ENCODE measurements around the gene ITGA4. TPM values are rescaled to one million over a fixed set of nuclear protein-coding genes. Genes with fewer than 3 reads are reported as not detected.

ITGA4 gene
- total and polyA plus RNA-seq, 12 donors = 0.37 to 14.5 (median 3.6) TPM

DNA sequence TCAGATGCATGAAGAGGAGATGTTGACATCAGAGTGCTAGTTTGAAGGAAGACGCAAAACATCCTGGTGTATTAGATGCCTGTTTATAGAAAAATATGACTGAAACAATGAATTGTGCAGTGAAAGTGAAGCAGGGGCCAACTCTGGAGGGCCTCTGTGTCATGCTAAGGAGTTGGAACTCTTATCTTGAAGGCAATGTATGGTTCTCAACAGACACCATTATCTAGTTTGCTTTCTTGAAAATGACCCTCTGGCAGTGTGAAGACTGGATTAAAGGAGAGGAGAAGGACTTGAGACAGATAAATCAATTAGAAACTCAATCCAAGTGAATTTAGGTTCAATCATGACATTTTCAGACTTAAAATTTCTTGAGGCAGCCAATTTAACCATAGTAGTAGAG is 63.1 kb downstream of the ITGA4 start:
- no peaks in the 10 kb centered on the region for H3K4me1 ChIP-seq (replicated peaks in 1 of 2)

DNA sequence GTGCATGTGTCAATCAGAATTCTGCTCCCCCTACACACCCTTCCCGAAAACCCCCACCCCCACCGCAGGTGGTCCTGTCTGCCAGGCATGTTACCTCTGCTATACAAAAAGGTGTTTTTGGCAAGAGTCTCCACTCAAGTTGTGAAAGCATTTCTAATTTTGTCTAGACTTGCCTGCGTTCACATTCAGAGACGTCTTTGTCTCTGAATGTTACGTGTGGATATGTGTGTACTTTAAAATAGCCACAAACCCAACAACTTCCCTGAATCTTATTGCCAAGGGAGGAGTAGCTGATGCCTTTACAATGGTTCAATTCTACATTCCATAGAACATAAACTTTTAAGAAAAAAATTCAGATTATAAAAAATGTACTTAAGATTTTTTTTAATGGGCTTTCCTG is 66.6 kb downstream of the ITGA4 start:
- H3K36me3 ChIP-seq (replicated peaks in 1 of 2) = no peaks in the 10 kb centered on the region
- H3K9me3 ChIP-seq (replicated peaks in 1 of 3) = no peaks in the 10 kb centered on the region
- H3K4me3 ChIP-seq = no peak overlapping the region
- WGBS, 4 donors = 78 to 88% (median 83%) methylated on average over 5 of the region's 5 CpGs
- no peaks in the 10 kb centered on the region for H3K4me1 ChIP-seq (replicated peaks in 1 of 2)
- no peaks in the 10 kb centered on the region for H3K27me3 ChIP-seq
- H3K27ac ChIP-seq = no peak overlapping the region
- intact Hi-C loops (cut with DNase I) = no loop called here
- DNase-seq = no peak
- TF ChIP-seq, protein P1, sequence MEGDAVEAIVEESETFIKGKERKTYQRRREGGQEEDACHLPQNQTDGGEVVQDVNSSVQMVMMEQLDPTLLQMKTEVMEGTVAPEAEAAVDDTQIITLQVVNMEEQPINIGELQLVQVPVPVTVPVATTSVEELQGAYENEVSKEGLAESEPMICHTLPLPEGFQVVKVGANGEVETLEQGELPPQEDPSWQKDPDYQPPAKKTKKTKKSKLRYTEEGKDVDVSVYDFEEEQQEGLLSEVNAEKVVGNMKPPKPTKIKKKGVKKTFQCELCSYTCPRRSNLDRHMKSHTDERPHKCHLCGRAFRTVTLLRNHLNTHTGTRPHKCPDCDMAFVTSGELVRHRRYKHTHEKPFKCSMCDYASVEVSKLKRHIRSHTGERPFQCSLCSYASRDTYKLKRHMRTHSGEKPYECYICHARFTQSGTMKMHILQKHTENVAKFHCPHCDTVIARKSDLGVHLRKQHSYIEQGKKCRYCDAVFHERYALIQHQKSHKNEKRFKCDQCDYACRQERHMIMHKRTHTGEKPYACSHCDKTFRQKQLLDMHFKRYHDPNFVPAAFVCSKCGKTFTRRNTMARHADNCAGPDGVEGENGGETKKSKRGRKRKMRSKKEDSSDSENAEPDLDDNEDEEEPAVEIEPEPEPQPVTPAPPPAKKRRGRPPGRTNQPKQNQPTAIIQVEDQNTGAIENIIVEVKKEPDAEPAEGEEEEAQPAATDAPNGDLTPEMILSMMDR (IDR thresholded peaks at IDR 0.05) = no peak
- no peak for TF ChIP-seq POLR2A (IDR thresholded peaks at IDR 0.05)

More for the DNA sequence above, 63.1 kb downstream of the ITGA4 start:
- no peak overlapping the region for H3K27ac ChIP-seq
- H3K27me3 ChIP-seq = no peaks in the 10 kb centered on the region
- no peaks in the 10 kb centered on the region for H3K36me3 ChIP-seq (replicated peaks in 1 of 2)
- TF ChIP-seq POLR2A (IDR thresholded peaks at IDR 0.05) = no peak
- TF ChIP-seq, protein P1 (IDR thresholded peaks at IDR 0.05) = no peak
- no peak for DNase-seq
- H3K4me3 ChIP-seq = no peak overlapping the region
- intact Hi-C loops (cut with DNase I) = no loop called here
- H3K9me3 ChIP-seq (replicated peaks in 1 of 3) = no peaks in the 10 kb centered on the region
- 70 to 90% (median 88%) methylated on average over 1 of the region's 1 CpG for WGBS, 4 donors

DNA sequence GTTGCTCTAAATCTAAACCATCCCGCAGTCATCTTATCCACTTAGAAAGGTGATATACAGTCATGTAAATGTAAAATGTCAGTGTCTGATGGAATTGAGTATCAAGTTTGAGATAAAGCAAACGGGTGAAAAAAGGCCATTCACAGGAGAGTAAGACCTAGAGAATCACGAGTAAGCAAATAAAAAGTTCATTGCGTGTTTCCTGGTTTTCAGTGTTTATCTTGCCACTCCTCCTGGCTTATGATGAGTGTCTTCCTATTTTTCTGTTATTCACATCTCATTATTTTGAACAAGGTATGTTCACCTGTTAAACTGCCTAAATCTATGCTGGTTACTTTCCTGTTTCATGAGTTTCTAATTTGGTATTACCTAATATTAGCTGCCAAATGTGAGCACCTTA is 68.8 kb downstream of the ITGA4 start:
- TF ChIP-seq, protein P1 (IDR thresholded peaks at IDR 0.05) = no peak
- no peak for TF ChIP-seq POLR2A (IDR thresholded peaks at IDR 0.05)
- 70 to 73% (median 72%) methylated on average over 4 of the region's 4 CpGs for WGBS, 4 donors
- H3K36me3 ChIP-seq (replicated peaks in 1 of 2) = no peaks in the 10 kb centered on the region

DNA sequence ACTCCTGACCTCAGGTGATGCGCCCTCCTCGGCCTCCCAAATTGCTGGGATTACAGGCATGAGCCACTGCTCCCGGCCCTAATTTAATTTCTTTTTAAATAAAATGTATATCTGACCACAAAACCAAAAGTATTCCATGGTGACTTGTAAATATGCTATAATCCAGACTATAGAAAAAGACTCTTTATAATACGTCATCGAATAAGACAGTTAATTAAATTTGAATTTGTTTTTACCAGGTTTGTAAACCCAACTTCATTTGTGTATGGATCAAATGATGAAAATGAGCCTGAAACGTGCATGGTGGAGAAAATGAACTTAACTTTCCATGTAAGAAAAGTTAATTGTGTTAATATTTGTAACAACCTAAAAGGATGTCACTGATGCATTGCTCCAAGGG is 69.9 kb downstream of the ITGA4 start:
- H3K27ac ChIP-seq = no peak overlapping the region
- no peaks in the 10 kb centered on the region for H3K9me3 ChIP-seq (replicated peaks in 1 of 3)
- intact Hi-C loops (cut with DNase I) = no loop called here
- WGBS, 4 donors = 78 to 85% (median 83%) methylated on average over 6 of the region's 6 CpGs
- no peak overlapping the region for H3K4me3 ChIP-seq
- H3K4me1 ChIP-seq (replicated peaks in 1 of 2) = no peaks in the 10 kb centered on the region
- no peaks in the 10 kb centered on the region for H3K36me3 ChIP-seq (replicated peaks in 1 of 2)
- DNase-seq = no peak
- no peaks in the 10 kb centered on the region for H3K27me3 ChIP-seq
- TF ChIP-seq POLR2A (IDR thresholded peaks at IDR 0.05) = no peak
- TF ChIP-seq, protein P1 (IDR thresholded peaks at IDR 0.05) = no peak

More for the DNA sequence above, 68.8 kb downstream of the ITGA4 start:
- Histone ChIP-seq H3K4me3 (no peak overlapping the region), H3K27me3 (no peaks in the 10 kb centered on the region), H3K9me3 (replicated peaks in 1 of 3) (no peaks in the 10 kb centered on the region), H3K27ac (no peak overlapping the region), H3K4me1 (replicated peaks in 1 of 2) (no peaks in the 10 kb centered on the region)
- intact Hi-C loops (cut with DNase I) = no loop called here
- DNase-seq = no peak
